ENCODE measurements around the gene PIEZO2.

Gene PIEZO2

GRCh38 chr18:11150271-11150615, 874 bp upstream of the PIEZO2 start:
- 30 to 46% methylated on average over 4 to 5 of the region's 5 CpGs for WGBS, 2 experiments (ENCODE audit: insufficient coverage in 2 of 2)
- Histone ChIP-seq H3K27ac (ENCODE audit: low read depth, low read length, severe bottlenecking) (no peak overlapping the region), H3K9me3 (ENCODE audit: control insufficient read depth, low read length) (no peaks in the 10 kb centered on the region), H3K36me3 (ENCODE audit: control insufficient read depth, insufficient read depth, low read length) (no peaks in the 10 kb centered on the region), H3K4me3 (ENCODE audit: extremely low read depth, insufficient read depth, low read length, poor library complexity, severe bottlenecking) (no peak overlapping the region), H3K4me1 (ENCODE audit: control insufficient read depth, insufficient read depth, low read length, poor library complexity, severe bottlenecking) (peaks cover 3% of the 10 kb centered on the region)

GRCh38 chr18:11148680-11149440, 509 bp downstream of the PIEZO2 start:
- H3K4me3 ChIP-seq (ENCODE audit: extremely low read depth, insufficient read depth, low read length, poor library complexity, severe bottlenecking) = peak overlapping the region; percentile 46
- no peaks in the 10 kb centered on the region for H3K9me3 ChIP-seq (ENCODE audit: control insufficient read depth, low read length)
- H3K4me1 ChIP-seq (ENCODE audit: control insufficient read depth, insufficient read depth, low read length, poor library complexity, severe bottlenecking) = peaks cover 3% of the 10 kb centered on the region
- no peaks in the 10 kb centered on the region for H3K36me3 ChIP-seq (ENCODE audit: control insufficient read depth, insufficient read depth, low read length)
- H3K27ac ChIP-seq (ENCODE audit: low read depth, low read length, severe bottlenecking) = no peak overlapping the region
- WGBS, 2 experiments (ENCODE audit: insufficient coverage in 2 of 2) = 0 to 5% methylated on average over 57 to 63 of the region's 86 CpGs

GRCh38 chr18:11147962-11148679, 1.2 kb downstream of the PIEZO2 start:
- WGBS, 2 experiments (ENCODE audit: insufficient coverage in 2 of 2) = 15 to 16% methylated on average over 28 to 31 of the region's 39 CpGs
- H3K4me1 ChIP-seq (ENCODE audit: control insufficient read depth, insufficient read depth, low read length, poor library complexity, severe bottlenecking) = peaks cover 3% of the 10 kb centered on the region
- no peak overlapping the region for H3K27ac ChIP-seq (ENCODE audit: low read depth, low read length, severe bottlenecking)
- peak overlapping the region; percentile 46 for H3K4me3 ChIP-seq (ENCODE audit: extremely low read depth, insufficient read depth, low read length, poor library complexity, severe bottlenecking)
- no peaks in the 10 kb centered on the region for H3K9me3 ChIP-seq (ENCODE audit: control insufficient read depth, low read length)
- H3K36me3 ChIP-seq (ENCODE audit: control insufficient read depth, insufficient read depth, low read length) = no peaks in the 10 kb centered on the region

GRCh38 chr18:11147371-11147951, 1.9 kb downstream of the PIEZO2 start:
- Histone ChIP-seq H3K36me3 (ENCODE audit: control insufficient read depth, insufficient read depth, low read length) (no peaks in the 10 kb centered on the region), H3K4me3 (ENCODE audit: extremely low read depth, insufficient read depth, low read length, poor library complexity, severe bottlenecking) (peak overlapping the region; percentile 46), H3K9me3 (ENCODE audit: control insufficient read depth, low read length) (no peaks in the 10 kb centered on the region), H3K4me1 (ENCODE audit: control insufficient read depth, insufficient read depth, low read length, poor library complexity, severe bottlenecking) (peaks cover 3% of the 10 kb centered on the region), H3K27ac (ENCODE audit: low read depth, low read length, severe bottlenecking) (no peak overlapping the region)
- 9 to 16% methylated on average over 9 to 18 of the region's 23 CpGs for WGBS, 2 experiments (ENCODE audit: insufficient coverage in 2 of 2)

DNA sequence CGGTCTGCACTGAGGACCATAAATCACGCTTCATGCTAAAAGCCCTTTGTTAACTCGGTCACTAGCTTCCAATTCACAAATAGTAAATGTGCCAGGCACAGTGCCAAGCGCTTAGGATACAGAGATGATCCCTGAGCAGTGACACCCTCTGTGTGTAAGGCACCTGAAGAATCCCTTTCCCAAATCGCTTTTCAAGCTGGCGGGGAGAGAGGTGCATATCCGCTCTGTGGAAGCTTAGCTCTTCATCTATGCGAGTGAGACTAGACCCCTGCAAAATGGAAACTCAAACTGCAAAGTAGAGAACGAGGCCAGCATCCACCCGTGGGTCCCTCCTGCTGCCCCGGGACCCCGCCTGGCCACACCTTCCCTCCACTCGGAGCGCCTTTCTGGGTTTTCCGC, 2.4 kb downstream of the PIEZO2 start:
- no peak overlapping the region for H3K4me3 ChIP-seq (ENCODE audit: extremely low read depth, insufficient read depth, low read length, poor library complexity, severe bottlenecking)
- H3K36me3 ChIP-seq (ENCODE audit: control insufficient read depth, insufficient read depth, low read length) = no peaks in the 10 kb centered on the region
- WGBS, 2 experiments (ENCODE audit: insufficient coverage in 2 of 2) = 23 to 36% methylated on average over 14 of the region's 15 CpGs
- H3K27ac ChIP-seq (ENCODE audit: low read depth, low read length, severe bottlenecking) = no peak overlapping the region
- H3K9me3 ChIP-seq (ENCODE audit: control insufficient read depth, low read length) = no peaks in the 10 kb centered on the region
- H3K4me1 ChIP-seq (ENCODE audit: control insufficient read depth, insufficient read depth, low read length, poor library complexity, severe bottlenecking) = peaks cover 3% of the 10 kb centered on the region

GRCh38 chr18:11146238-11146946, 3.0 kb downstream of the PIEZO2 start:
- H3K36me3 ChIP-seq (ENCODE audit: control insufficient read depth, insufficient read depth, low read length) = no peaks in the 10 kb centered on the region
- no peak overlapping the region for H3K27ac ChIP-seq (ENCODE audit: low read depth, low read length, severe bottlenecking)
- no peaks in the 10 kb centered on the region for H3K9me3 ChIP-seq (ENCODE audit: control insufficient read depth, low read length)
- 30 to 31% methylated on average over 10 to 16 of the region's 18 CpGs for WGBS, 2 experiments (ENCODE audit: insufficient coverage in 2 of 2)
- H3K4me3 ChIP-seq (ENCODE audit: extremely low read depth, insufficient read depth, low read length, poor library complexity, severe bottlenecking) = no peak overlapping the region
- peaks cover 3% of the 10 kb centered on the region for H3K4me1 ChIP-seq (ENCODE audit: control insufficient read depth, insufficient read depth, low read length, poor library complexity, severe bottlenecking)

GRCh38 chr18:11145413-11146191, 3.8 kb downstream of the PIEZO2 start:
- 71 to 73% methylated on average over 3 to 4 of the region's 4 CpGs for WGBS, 2 experiments (ENCODE audit: insufficient coverage in 2 of 2)
- no peak overlapping the region for H3K27ac ChIP-seq (ENCODE audit: low read depth, low read length, severe bottlenecking)
- H3K4me3 ChIP-seq (ENCODE audit: extremely low read depth, insufficient read depth, low read length, poor library complexity, severe bottlenecking) = no peak overlapping the region

DNA sequence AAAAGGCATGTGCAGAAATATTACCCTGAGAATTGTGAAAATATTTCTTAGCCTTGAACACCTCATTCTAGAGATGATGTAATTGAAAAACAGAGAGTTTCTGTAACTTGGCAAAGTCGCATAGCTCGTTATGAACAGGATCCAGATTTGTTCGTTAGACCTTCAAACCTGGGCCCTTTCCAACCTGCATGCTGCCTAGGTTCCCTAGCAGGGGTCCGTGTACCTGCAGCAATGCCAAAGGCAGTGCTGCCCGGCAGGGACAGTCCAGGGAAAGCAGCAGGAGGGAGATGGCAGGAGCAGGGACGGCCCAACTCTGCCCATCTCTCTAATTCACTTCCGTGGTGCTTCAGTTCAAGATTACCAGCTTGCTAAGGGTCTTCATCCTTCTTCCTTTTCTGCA, 12.0 kb downstream of the PIEZO2 start:
- no peaks in the 10 kb centered on the region for H3K36me3 ChIP-seq (ENCODE audit: control insufficient read depth, insufficient read depth, low read length)
- WGBS, 2 experiments (ENCODE audit: insufficient coverage in 2 of 2) = 82% methylated on average over 6 to 7 of the region's 7 CpGs
- peaks cover 4% of the 10 kb centered on the region for H3K4me1 ChIP-seq (ENCODE audit: control insufficient read depth, insufficient read depth, low read length, poor library complexity, severe bottlenecking)
- no peaks in the 10 kb centered on the region for H3K9me3 ChIP-seq (ENCODE audit: control insufficient read depth, low read length)
- no peak overlapping the region for H3K4me3 ChIP-seq (ENCODE audit: extremely low read depth, insufficient read depth, low read length, poor library complexity, severe bottlenecking)
- H3K27ac ChIP-seq (ENCODE audit: low read depth, low read length, severe bottlenecking) = no peak overlapping the region

More at GRCh38 chr18:11145413-11146191, 3.8 kb downstream of the PIEZO2 start:
- H3K9me3 ChIP-seq (ENCODE audit: control insufficient read depth, low read length) = no peaks in the 10 kb centered on the region
- H3K4me1 ChIP-seq (ENCODE audit: control insufficient read depth, insufficient read depth, low read length, poor library complexity, severe bottlenecking) = peaks cover 3% of the 10 kb centered on the region
- no peaks in the 10 kb centered on the region for H3K36me3 ChIP-seq (ENCODE audit: control insufficient read depth, insufficient read depth, low read length)

- Histone ChIP-seq H3K4me1 (ENCODE audit: control insufficient read depth, insufficient read depth, low read length, poor library complexity, severe bottlenecking) (peaks cover 4% of the 10 kb centered on the region), H3K9me3 (ENCODE audit: control insufficient read depth, low read length) (no peaks in the 10 kb centered on the region), H3K27ac (ENCODE audit: low read depth, low read length, severe bottlenecking) (no peak overlapping the region), H3K36me3 (ENCODE audit: control insufficient read depth, insufficient read depth, low read length) (no peaks in the 10 kb centered on the region), H3K4me3 (ENCODE audit: extremely low read depth, insufficient read depth, low read length, poor library complexity, severe bottlenecking) (no peak overlapping the region)
- 100% methylated on average over 1 of the region's 2 CpGs; no CpG with 5 or more reads in 1 of the 2 experiments for WGBS, 2 experiments (ENCODE audit: insufficient coverage in 2 of 2)
Observed at GRCh38 chr18:11136241-11136640, 13.1 kb downstream of the PIEZO2 start.

DNA sequence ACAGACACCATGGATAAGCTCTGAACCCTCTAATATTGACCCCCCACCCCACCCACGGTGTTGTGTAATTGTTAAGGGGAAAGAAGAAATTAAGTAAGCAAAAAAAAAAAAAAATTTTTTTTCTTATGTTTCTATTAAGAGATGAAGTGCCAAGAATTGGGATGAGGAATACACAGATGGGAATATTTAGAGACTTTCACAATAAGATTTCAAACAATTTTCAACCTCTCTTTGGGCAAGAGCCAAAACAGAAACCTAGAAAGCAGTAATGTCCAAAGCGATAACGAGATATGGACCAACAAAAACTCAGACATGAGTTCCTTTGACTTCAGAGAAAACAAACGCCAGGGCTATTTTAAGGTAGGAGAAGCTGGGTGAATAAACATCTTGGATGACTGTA, 14.4 kb downstream of the PIEZO2 start:
- Histone ChIP-seq H3K9me3 (ENCODE audit: control insufficient read depth, low read length) (no peaks in the 10 kb centered on the region), H3K4me3 (ENCODE audit: extremely low read depth, insufficient read depth, low read length, poor library complexity, severe bottlenecking) (no peak overlapping the region), H3K4me1 (ENCODE audit: control insufficient read depth, insufficient read depth, low read length, poor library complexity, severe bottlenecking) (peaks cover 4% of the 10 kb centered on the region), H3K27ac (ENCODE audit: low read depth, low read length, severe bottlenecking) (no peak overlapping the region), H3K36me3 (ENCODE audit: control insufficient read depth, insufficient read depth, low read length) (no peaks in the 10 kb centered on the region)
- WGBS, 2 experiments (ENCODE audit: insufficient coverage in 2 of 2) = 90 to 100% methylated on average over 3 of the region's 4 CpGs

Data from mesodermal cell (in vitro differentiated cells).